Activated T-helper 1 cell treated with anti-CD3 and anti-CD28 coated beads, Interleukin-12 subunit alpha, Interleukin-12 subunit beta, Interleukin-2, Interleukin-4 antibody, amounts not matched to agents 30 ng/mL and 10 ng/mL and 1 ng/mL, durations not matched to agents 14 hours and 24 hours and 36 hours (primary cell): Measurements from ENCODE around the gene MOXD1. TPM values are rescaled to one million over a fixed set of nuclear protein-coding genes. Genes with fewer than 3 reads are reported as not detected.
"Not testable (repeated sequence)": the region's sequence is repeated elsewhere in the genome, so short reads cannot be mapped to it uniquely, and the experiment has no call there.

Experiments
- DNase-seq: peaks from one replicate; pipeline ENCODE4 v3.0.0; 2021; ENCODE audit warnings: low spot score
- H3K27ac Mint-ChIP-seq: one replicate; pipeline ENCODE4 v1.8.0; 2021; ENCODE audit warnings: mild to moderate bottlenecking, mixed read lengths
- H3K27me3 Mint-ChIP-seq: one replicate; pipeline ENCODE4 v1.8.0; 2022; ENCODE audit warnings: mild to moderate bottlenecking, moderate library complexity, mixed read lengths; ENCODE audit not compliant: insufficient read depth
- H3K36me3 Mint-ChIP-seq: one replicate; pipeline ENCODE4 v1.8.0; 2021; ENCODE audit warnings: low read depth, mixed read lengths
- H3K4me1 Mint-ChIP-seq: one replicate; pipeline ENCODE4 v1.8.0; 2021; ENCODE audit warnings: low read depth, mixed read lengths
- H3K4me3 Mint-ChIP-seq: one replicate; pipeline ENCODE4 v1.8.0; 2021; ENCODE audit warnings: mild to moderate bottlenecking, moderate library complexity, mixed read lengths
- H3K9me3 Mint-ChIP-seq: one replicate; pipeline ENCODE4 v1.8.0; 2021; ENCODE audit warnings: mixed read lengths
- intact Hi-C: fragments of 100-400 bp; cut with micrococcal nuclease; formaldehyde crosslinking; loops from one replicate; pipeline ENCODE4 v1.15.1; 2024
- total RNA-seq: library from RNA; stranded (reverse); gene quantifications from 2 replicates; pipeline ENCODE4 v1.2.3, GENCODE V29; 2022

Gene MOXD1
- total RNA-seq, 1 donor from 2014 or later, result 0.29 TPM

DNA sequence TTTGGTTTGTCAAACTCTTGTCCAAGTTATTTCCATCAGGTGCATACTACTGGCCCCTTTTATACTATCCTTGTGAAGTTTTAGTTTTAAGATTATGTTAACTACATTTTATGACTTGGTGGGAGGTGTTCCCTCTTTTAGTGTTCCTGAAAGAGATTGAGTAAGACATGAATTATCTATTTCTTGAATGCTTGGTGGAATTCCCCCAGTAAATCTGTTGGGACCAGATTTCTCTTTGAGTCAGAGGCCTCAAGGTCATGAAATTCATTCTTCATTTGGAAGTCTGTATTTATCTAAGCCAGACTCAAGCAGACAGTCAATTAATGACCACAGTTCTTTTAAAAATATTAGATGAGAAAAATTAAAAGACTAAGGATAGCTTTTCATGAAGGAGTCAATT, 81.3 kb downstream of the MOXD1 start:
- DNase-seq, result no peak
- H3K27ac Mint-ChIP-seq, result no peak overlapping the region
- intact Hi-C loops, result no loop called here
- H3K4me3 Mint-ChIP-seq, result no peak overlapping the region
- no peaks in the 10 kb centered on the region for H3K36me3 Mint-ChIP-seq
- peaks cover 7% of the 10 kb centered on the region for H3K9me3 Mint-ChIP-seq
- peaks cover 10% of the 10 kb centered on the region for H3K27me3 Mint-ChIP-seq
- no peaks in the 10 kb centered on the region for H3K4me1 Mint-ChIP-seq

DNA sequence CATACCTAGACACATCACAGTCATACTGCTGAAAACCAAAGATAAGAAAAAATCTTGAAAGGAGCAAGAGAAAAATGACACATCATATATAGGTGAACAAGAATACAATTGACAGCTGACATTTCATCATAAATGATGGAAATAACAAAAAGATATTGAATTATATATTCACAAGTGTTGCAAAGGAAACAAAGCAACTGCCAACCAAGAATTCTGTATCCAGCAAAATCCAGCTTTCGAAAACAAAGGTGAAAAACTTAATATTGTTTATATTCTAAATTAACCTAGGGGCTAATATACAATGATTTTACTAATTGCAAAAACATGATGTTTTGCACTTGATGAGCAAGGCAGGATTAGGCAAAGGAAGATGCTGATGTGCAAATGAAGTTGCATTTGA, 84.3 kb downstream of the MOXD1 start:
- intact Hi-C loops, result no loop called here
- no peak for DNase-seq
- no peak overlapping the region for H3K4me3 Mint-ChIP-seq

DNA sequence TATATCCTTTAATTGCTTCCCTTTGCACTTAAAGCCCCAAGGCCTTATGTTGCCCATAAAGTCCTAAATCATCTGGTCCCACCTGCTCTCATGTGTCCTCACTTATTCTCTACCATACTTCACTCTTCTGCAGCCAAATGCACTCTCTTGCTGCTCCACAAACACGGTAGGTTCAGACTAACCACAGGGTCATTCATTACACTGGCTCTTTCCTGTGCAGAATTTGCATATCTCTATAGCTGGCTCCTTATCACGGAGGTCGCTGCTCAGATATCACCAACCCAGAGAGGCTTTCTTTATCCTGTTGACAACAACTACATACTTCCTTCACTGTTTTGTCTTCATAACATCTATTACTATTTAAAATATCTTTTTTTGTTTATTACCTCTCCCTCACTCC, 86.8 kb downstream of the MOXD1 start:
- peaks cover 7% of the 10 kb centered on the region for H3K9me3 Mint-ChIP-seq
- DNase-seq, result no peak
- no peak overlapping the region for H3K4me3 Mint-ChIP-seq
- H3K36me3 Mint-ChIP-seq, result no peaks in the 10 kb centered on the region
- no peak overlapping the region for H3K27ac Mint-ChIP-seq
- peaks cover 5% of the 10 kb centered on the region for H3K27me3 Mint-ChIP-seq
- intact Hi-C loops, result no loop called here
- H3K4me1 Mint-ChIP-seq, result no peaks in the 10 kb centered on the region

More for the DNA sequence above, 84.3 kb downstream of the MOXD1 start:
- Mint-ChIP-seq H3K9me3 (peaks cover 7% of the 10 kb centered on the region), H3K36me3 (no peaks in the 10 kb centered on the region), H3K27ac (no peak overlapping the region), H3K4me1 (no peaks in the 10 kb centered on the region), H3K27me3 (peaks cover 11% of the 10 kb centered on the region)

DNA sequence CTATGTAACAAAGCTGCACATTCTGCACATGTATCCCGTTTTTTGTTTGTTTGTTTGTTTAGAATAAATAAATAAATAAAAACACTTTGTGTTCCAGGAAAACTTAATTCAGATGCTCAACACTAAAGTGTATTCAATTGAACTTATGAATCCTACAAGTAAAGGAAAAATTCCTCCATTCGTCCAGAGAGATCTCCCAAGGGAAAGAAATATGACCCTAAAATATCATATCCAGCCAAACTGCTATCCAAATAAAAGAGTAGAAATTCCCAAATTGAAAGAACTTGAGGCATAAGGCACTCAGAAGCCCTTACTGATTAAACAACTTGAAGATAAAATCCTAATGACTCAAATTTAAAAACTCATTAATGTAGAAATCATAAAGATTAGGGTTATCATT, 90.4 kb downstream of the MOXD1 start:
- no peak overlapping the region for H3K4me3 Mint-ChIP-seq
- H3K27me3 Mint-ChIP-seq, result peaks cover 6% of the 10 kb centered on the region
- H3K36me3 Mint-ChIP-seq, result no peaks in the 10 kb centered on the region
- no peaks in the 10 kb centered on the region for H3K9me3 Mint-ChIP-seq
- H3K27ac Mint-ChIP-seq, result no peak overlapping the region
- intact Hi-C loops, result no loop called here
- DNase-seq, result no peak
- no peaks in the 10 kb centered on the region for H3K4me1 Mint-ChIP-seq

DNA sequence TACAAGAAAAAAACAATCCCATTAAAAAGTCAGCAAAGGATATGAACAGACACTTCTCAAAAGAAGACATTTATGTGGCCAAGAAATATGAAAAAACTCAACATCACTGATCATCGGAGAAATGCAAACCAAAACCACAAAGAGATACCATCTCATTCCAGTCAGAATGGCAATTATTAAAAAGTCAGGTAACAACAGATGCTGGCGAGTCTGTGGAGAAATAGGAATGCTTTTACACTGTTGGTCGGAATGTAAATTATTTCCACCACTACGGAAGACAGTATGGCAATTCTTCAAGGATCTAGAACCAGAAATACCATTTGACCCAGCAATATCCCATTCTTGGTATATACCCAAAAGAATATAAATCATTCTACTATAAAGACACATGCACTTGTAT, 91.1 kb downstream of the MOXD1 start:
- H3K4me1 Mint-ChIP-seq, intact Hi-C loops, H3K27me3 Mint-ChIP-seq, H3K9me3 Mint-ChIP-seq, H3K27ac Mint-ChIP-seq, DNase-seq, H3K4me3 Mint-ChIP-seq, H3K36me3 Mint-ChIP-seq: not testable (repeated sequence)

DNA sequence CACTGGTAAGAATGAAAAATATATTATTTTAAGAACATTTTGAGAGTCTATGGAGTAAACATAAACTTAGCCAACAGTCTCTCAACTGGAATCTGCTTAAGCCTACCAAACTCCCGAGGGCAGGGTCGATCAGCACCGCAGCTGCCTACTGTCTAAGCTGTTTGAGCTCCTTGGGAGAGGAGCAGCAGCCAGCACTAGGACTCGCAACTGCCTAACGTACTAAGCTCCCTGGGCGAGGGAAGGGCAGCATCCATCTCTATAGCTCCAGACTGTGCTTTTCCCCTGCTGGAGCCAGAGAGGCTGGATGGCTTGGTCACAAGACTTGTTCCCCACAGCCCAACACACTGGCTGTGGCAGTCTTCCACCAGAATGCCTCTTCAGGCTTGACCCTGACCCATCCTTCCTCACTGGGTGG, 96.4 kb downstream of the MOXD1 start:
- DNase-seq, result no peak
- H3K9me3 Mint-ChIP-seq, result no peaks in the 10 kb centered on the region
- H3K27ac Mint-ChIP-seq, result no peak overlapping the region
- H3K27me3 Mint-ChIP-seq, result peaks cover 12% of the 10 kb centered on the region
- no peaks in the 10 kb centered on the region for H3K4me1 Mint-ChIP-seq
- H3K4me3 Mint-ChIP-seq, result no peak overlapping the region
- no peaks in the 10 kb centered on the region for H3K36me3 Mint-ChIP-seq
- intact Hi-C loops, result no loop called here

DNA sequence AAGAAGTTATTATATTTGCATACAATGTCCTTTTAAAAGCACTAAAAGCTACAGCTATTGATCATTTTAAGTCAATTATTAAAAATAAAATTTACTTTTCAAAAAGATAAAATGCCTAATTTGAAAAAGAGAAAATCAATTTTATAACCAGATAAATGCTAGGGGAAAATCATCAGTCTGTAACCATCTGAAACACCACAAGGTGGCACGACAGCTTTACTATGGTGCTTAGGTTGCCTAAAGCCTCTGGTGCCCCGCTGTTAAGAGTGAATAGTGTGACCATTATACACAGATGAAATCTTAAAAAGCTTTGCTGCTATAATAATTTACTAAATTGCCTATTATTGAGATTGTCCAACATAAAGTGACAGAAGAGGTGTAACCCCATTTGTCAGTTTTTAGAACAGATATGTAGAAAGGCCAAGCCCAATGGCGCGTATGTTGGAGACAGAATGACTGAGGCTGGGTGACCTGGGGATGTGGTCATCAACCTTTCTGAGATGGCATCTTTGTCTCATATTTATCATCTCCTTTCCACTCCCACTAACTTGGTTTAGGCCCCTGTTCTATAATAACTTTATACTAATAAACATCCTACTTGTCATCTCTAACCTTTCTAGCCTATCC, 100.8 kb downstream of the MOXD1 start:
- H3K9me3 Mint-ChIP-seq, result no peaks in the 10 kb centered on the region
- peaks cover 17% of the 10 kb centered on the region for H3K27me3 Mint-ChIP-seq
- no peak overlapping the region for H3K27ac Mint-ChIP-seq
- DNase-seq, result no peak
- H3K36me3 Mint-ChIP-seq, result no peaks in the 10 kb centered on the region
- intact Hi-C loops, result loop anchor here (1.0 kb wide), 3 partner anchors 65 to 184 kb away; no protein-coding TSS in a partner anchor
- no peaks in the 10 kb centered on the region for H3K4me1 Mint-ChIP-seq
- no peak overlapping the region for H3K4me3 Mint-ChIP-seq

DNA sequence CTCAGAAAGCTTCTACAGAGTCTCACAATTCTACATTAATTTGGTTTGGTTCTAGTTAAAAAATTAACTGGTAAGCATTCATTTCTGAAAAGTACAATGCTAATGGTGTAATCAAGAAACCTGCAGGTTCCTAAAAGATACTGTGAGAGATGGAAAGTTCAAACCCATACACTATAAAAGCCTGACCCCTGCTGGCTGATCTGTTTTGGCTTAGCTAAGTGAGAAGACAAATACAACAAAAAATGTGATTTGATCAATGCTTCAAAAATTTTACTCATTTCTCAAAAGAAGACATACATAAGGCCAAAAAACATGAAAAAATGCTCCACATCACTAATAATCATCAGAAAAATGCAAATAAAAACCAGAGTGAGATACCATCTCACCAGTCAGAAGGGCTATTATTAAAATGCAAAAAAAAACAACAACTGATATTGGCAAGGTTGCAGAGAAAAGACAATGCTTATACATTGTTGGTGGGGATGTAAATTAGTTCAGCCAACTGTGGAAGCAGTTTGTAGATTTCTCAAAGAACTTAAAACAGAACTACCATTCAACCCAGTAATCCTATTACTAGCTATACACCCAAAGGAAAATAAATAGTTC, 102.8 kb downstream of the MOXD1 start:
- H3K4me1 Mint-ChIP-seq, result no peaks in the 10 kb centered on the region
- intact Hi-C loops, result loop anchor here (1.0 to 2.0 kb wide), 2 partner anchors 19 to 384 kb away; no protein-coding TSS in a partner anchor
- H3K27ac Mint-ChIP-seq, result no peak overlapping the region

DNA sequence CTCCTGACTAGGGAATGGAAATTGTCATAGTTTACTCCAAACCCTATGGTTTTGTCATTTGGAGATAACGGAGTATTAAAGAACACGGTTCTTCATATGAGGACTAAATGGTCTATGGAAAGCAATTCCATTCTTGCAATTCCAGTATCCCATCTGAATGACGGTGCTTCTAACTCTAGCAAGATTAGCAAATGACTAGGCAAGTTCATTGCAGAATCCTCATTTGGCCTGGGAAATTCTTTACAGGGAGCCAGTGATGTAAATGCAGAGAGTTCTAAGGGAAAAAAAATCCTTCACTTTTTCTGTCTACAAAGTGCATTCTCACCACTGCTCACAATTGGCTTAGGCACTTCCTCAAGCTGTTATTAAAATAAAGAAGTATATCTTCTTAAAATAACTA, 111.5 kb downstream of the MOXD1 start:
- Mint-ChIP-seq H3K9me3 (no peaks in the 10 kb centered on the region), H3K4me1 (no peaks in the 10 kb centered on the region), H3K27ac (no peak overlapping the region), H3K27me3 (peaks cover 22% of the 10 kb centered on the region), H3K4me3 (no peak overlapping the region), H3K36me3 (no peaks in the 10 kb centered on the region)
- no peak for DNase-seq
- intact Hi-C loops, result no loop called here

More for the DNA sequence above, 102.8 kb downstream of the MOXD1 start:
- no peak for DNase-seq
- Mint-ChIP-seq H3K9me3 (no peaks in the 10 kb centered on the region), H3K4me3 (no peak overlapping the region), H3K27me3 (peaks cover 26% of the 10 kb centered on the region), H3K36me3 (no peaks in the 10 kb centered on the region)

DNA sequence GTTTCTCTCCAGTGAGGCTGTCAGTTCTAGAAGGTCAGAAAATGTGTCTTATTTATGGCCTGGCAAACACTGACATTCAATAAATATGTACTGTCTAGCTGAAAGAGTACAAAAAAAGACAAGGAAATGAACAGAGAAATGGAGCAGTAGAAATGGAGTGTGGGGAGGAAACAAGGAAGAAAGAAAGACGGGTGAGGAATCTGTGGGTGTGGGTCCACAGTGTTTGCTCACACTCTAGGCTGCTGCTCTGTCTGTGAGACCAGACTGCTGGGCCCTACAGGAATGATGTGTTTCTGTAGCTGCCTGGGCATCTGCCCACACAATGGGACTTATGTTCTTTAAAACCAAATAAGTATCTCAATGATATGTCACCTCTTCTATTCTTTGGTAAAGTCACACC, 114.2 kb downstream of the MOXD1 start:
- no peaks in the 10 kb centered on the region for H3K9me3 Mint-ChIP-seq
- H3K4me3 Mint-ChIP-seq, result no peak overlapping the region
- peaks cover 21% of the 10 kb centered on the region for H3K27me3 Mint-ChIP-seq
- no peaks in the 10 kb centered on the region for H3K4me1 Mint-ChIP-seq
- H3K36me3 Mint-ChIP-seq, result no peaks in the 10 kb centered on the region
- no peak for DNase-seq
- intact Hi-C loops, result no loop called here
- H3K27ac Mint-ChIP-seq, result no peak overlapping the region

DNA sequence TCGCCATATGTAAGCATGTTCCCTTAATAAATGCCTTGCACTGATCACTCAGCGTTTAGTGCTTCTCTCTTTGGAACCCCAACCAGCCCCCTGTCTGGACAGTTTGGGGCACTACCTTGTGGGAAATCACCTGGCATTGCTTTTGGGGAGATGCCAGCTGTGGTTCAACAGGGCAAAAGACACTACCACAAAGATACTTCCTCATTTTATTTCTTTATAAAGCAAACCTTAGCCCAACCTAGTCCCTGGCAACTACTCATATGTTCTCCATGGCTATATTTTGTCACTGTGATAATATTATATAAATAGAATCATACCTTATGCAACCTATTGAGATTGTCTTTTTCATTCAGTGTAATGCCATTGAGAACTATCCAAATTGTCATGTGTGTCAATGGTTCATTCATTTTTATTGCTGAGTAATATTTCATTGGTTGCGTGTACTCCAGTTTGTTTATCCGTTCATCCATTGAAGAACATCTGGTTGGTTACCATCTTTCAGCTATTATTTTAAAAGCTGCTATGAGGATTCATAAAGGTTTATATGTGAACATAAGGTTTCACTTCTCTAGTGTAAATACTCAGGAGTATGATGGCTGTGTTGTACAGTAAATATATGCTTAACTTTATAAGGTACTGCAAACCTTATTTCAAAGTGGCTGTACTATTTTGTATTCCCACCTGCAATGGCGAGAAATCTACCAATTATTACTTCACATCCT, 114.8 kb downstream of the MOXD1 start:
- intact Hi-C loops, result no loop called here
- H3K36me3 Mint-ChIP-seq, result no peaks in the 10 kb centered on the region
- no peak overlapping the region for H3K27ac Mint-ChIP-seq
- no peak for DNase-seq
- no peak overlapping the region for H3K4me3 Mint-ChIP-seq
- H3K27me3 Mint-ChIP-seq, result peaks cover 26% of the 10 kb centered on the region
- H3K9me3 Mint-ChIP-seq, result no peaks in the 10 kb centered on the region
- no peaks in the 10 kb centered on the region for H3K4me1 Mint-ChIP-seq

DNA sequence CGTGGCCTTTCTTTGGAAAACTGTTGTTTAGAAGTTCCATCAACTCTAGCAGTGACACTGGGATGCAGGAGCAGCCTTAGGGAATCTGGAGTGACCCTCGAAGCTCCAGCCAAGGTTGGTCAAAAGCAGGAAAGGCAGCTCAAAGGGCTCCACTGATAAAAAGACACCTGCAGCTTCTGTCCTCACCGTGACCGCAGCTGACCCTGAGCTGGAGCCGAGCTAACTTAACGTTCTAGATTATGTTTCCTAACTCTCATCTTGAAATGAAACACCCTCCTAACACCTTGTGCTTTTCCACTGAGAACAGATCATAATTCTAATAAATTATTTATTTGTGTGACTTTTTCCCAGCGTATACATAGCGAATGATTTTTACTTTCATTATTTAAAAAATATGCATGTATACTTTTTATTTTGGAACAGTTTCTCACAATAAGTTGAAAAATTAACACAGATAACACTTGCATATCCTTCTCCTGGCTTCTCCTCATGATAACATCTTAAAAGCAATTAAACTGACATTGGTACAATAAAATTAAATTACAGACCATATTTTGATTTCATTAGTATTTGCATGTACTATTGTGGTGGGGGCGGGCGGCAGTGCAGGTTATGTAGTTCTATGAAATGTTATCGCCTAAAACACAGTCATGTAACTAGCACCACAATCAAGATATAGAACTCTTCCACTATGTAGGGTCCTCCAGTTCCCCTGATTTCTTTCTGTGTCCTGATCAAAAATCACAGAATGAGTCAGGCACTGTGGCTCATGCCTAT, 116.1 kb downstream of the MOXD1 start:
- H3K27ac Mint-ChIP-seq, result no peak overlapping the region
- no peaks in the 10 kb centered on the region for H3K9me3 Mint-ChIP-seq
- DNase-seq, result no peak
- H3K4me3 Mint-ChIP-seq, result no peak overlapping the region
- no peaks in the 10 kb centered on the region for H3K36me3 Mint-ChIP-seq
- H3K27me3 Mint-ChIP-seq, result peaks cover 25% of the 10 kb centered on the region
- H3K4me1 Mint-ChIP-seq, result no peaks in the 10 kb centered on the region
- intact Hi-C loops, result no loop called here

DNA sequence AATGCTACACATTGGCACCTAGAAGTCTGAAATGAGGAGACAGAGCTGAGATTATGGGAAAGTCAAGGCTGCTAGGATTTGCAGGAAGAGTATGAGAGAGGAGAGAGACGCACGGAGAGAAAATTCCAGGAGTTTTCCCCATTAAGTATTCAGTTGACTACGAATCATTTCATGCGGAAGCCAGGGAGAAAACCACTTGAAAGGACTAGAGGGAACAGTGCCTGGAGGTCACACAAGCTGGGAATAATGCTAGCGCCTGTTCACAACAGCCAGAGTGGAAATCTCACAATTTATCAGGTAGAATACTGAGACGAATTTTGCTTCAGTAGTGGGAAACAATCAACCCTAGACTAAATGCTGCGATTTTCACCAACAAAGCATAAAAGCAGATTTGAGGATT, 118.6 kb downstream of the MOXD1 start:
- H3K9me3 Mint-ChIP-seq, result no peaks in the 10 kb centered on the region
- H3K27me3 Mint-ChIP-seq, result peaks cover 17% of the 10 kb centered on the region
- no peak overlapping the region for H3K27ac Mint-ChIP-seq
- intact Hi-C loops, result no loop called here
- H3K4me3 Mint-ChIP-seq, result no peak overlapping the region
- no peak for DNase-seq
- H3K4me1 Mint-ChIP-seq, result no peaks in the 10 kb centered on the region
- no peaks in the 10 kb centered on the region for H3K36me3 Mint-ChIP-seq
